H9 (cell line): ENCODE results near the gene SPTSSB. TPM values are rescaled to one million over a fixed set of nuclear protein-coding genes. Genes with fewer than 3 reads are reported as not detected.

Source experiments
- DNase-seq: peaks from one replicate; pipeline ENCODE4 v3.0.0-alpha.2; 2017
- H2AFZ ChIP-seq: one replicate; pipeline ENCODE4 v1.6.1; 2013; ENCODE audit warnings: mild to moderate bottlenecking, low read length, control low read depth, moderate library complexity
- H2AK5ac ChIP-seq: 2 replicates; pipeline ENCODE4 v1.6.1; 2013; ENCODE audit warnings: low read length, control low read depth, mixed read lengths; ENCODE audit not compliant: insufficient read length
- H2BK120ac ChIP-seq: one replicate; pipeline ENCODE4 v1.6.1; 2013; ENCODE audit warnings: low read depth, mild to moderate bottlenecking, low read length, control low read depth, inconsistent platforms; ENCODE audit not compliant: poor library complexity, severe bottlenecking
- H2BK12ac ChIP-seq: 2 replicates; pipeline ENCODE4 v1.6.1; 2013; ENCODE audit warnings: low read length, control low read depth, mixed read lengths, low read depth; ENCODE audit not compliant: insufficient read length
- H2BK15ac ChIP-seq: 2 replicates; pipeline ENCODE4 v1.6.1; 2013; ENCODE audit warnings: low read depth, low read length, control low read depth
- H2BK20ac ChIP-seq: one replicate; pipeline ENCODE4 v1.6.1; 2013; ENCODE audit warnings: low read depth, mild to moderate bottlenecking, low read length, control low read depth, inconsistent platforms; ENCODE audit not compliant: poor library complexity, severe bottlenecking
- H2BK5ac ChIP-seq: 2 replicates; pipeline ENCODE4 v1.6.1; 2013; ENCODE audit warnings: low read length, control low read depth, mixed read lengths; ENCODE audit not compliant: insufficient read length
- H3K14ac ChIP-seq: 2 replicates; pipeline ENCODE4 v1.6.1; 2013; ENCODE audit warnings: low read length, control low read depth; ENCODE audit not compliant: insufficient read depth
- H3K18ac ChIP-seq: 2 replicates; pipeline ENCODE4 v1.6.1; 2013; ENCODE audit warnings: low read depth, mild to moderate bottlenecking, mixed read lengths, low read length, control low read depth; ENCODE audit not compliant: insufficient read length
- H3K23ac ChIP-seq: 2 replicates; pipeline ENCODE4 v1.6.1; 2013; ENCODE audit warnings: low read length, control low read depth, mixed read lengths, low read depth; ENCODE audit not compliant: insufficient read length
- H3K23me2 ChIP-seq: 2 replicates; pipeline ENCODE4 v1.6.1; 2013; ENCODE audit warnings: low read depth, mild to moderate bottlenecking, mixed read lengths, low read length, control low read depth; ENCODE audit not compliant: insufficient read length, poor library complexity, severe bottlenecking
- H3K27ac ChIP-seq: 2 replicates; pipeline ENCODE4 v1.5.1; 2013; ENCODE audit warnings: low read length, control low read depth, mixed read lengths, low read depth; ENCODE audit not compliant: insufficient read length
- H3K27me3 ChIP-seq: 2 replicates; pipeline ENCODE4 v1.6.1; 2013; ENCODE audit warnings: low read length, control low read depth, inconsistent platforms; ENCODE audit not compliant: insufficient read depth
- H3K4ac ChIP-seq: 2 replicates; pipeline ENCODE4 v1.6.1; 2013; ENCODE audit warnings: low read depth, mild to moderate bottlenecking, control low read depth, inconsistent platforms, low read length, moderate library complexity
- H3K4me1 ChIP-seq: 2 replicates; pipeline ENCODE4 v1.6.1; 2013; ENCODE audit warnings: low read length, control low read depth, inconsistent platforms; ENCODE audit not compliant: insufficient read depth
- H3K4me2 ChIP-seq: 2 replicates; pipeline ENCODE4 v1.6.1; 2013; ENCODE audit warnings: low read length, control low read depth, mixed read lengths; ENCODE audit not compliant: insufficient read length, insufficient read depth
- H3K56ac ChIP-seq: 2 replicates; pipeline ENCODE4 v1.6.1; 2013; ENCODE audit warnings: low read depth, mild to moderate bottlenecking, mixed read lengths, low read length, control low read depth; ENCODE audit not compliant: insufficient read length
- H3K79me1 ChIP-seq: 2 replicates; pipeline ENCODE4 v1.6.1; 2013; ENCODE audit warnings: low read depth, mild to moderate bottlenecking, moderate library complexity, low read length, control low read depth, inconsistent platforms; ENCODE audit not compliant: insufficient read depth, poor library complexity, severe bottlenecking
- H3K79me2 ChIP-seq: 2 replicates; pipeline ENCODE4 v1.6.1; 2013; ENCODE audit warnings: low read length, control low read depth, inconsistent platforms; ENCODE audit not compliant: insufficient read depth
- H3K9ac ChIP-seq: 2 replicates; pipeline ENCODE4 v1.6.1; 2013; ENCODE audit warnings: low read length, control low read depth, mixed read lengths; ENCODE audit not compliant: insufficient read length; ENCODE audit errors: extremely low read depth
- H3K9me3 ChIP-seq: one replicate; pipeline ENCODE4 v1.6.1; 2013; ENCODE audit warnings: low read depth, low read length, inconsistent platforms; ENCODE audit not compliant: control insufficient read depth
- H3T11ph ChIP-seq: one replicate; pipeline ENCODE4 v1.6.1; 2013; ENCODE audit warnings: mild to moderate bottlenecking, low read length, control low read depth, inconsistent platforms
- H4K20me1 ChIP-seq: one replicate; pipeline ENCODE4 v1.6.1; 2013; ENCODE audit not compliant: control insufficient read depth, insufficient read length, insufficient read depth
- H4K5ac ChIP-seq: 2 replicates; pipeline ENCODE4 v1.6.1; 2013; ENCODE audit warnings: low read depth, mild to moderate bottlenecking, mixed read lengths, low read length, control low read depth; ENCODE audit not compliant: insufficient read length
- H4K8ac ChIP-seq: replicated peaks from 2 replicates; pipeline ENCODE4 v1.6.1; 2013; ENCODE audit warnings: low read length, control low read depth, mixed read lengths, low read depth; ENCODE audit not compliant: insufficient read length
- H4K91ac ChIP-seq: 2 replicates; pipeline ENCODE4 v1.6.1; 2013; ENCODE audit warnings: low read depth, mild to moderate bottlenecking, moderate library complexity, mixed read lengths, low read length, control low read depth; ENCODE audit not compliant: insufficient read length
- H3K27ac Mint-ChIP-seq, 3 experiments: 2 replicates in 2 of 3; 3 replicates in 1 of 3; pipeline ENCODE4 v1.8.0; 2020 to 2021; ENCODE audit warnings: mixed read lengths in 3 of 3, mild to moderate bottlenecking in 1 of 3, moderate library complexity in 1 of 3
- H3K27me3 Mint-ChIP-seq: 2 replicates; pipeline ENCODE4 v1.8.0; 2021; ENCODE audit warnings: low read depth, mild to moderate bottlenecking, moderate library complexity, mixed read lengths
- H3K36me3 Mint-ChIP-seq, 3 experiments: 2 replicates in 2 of 3; 3 replicates in 1 of 3; pipeline ENCODE4 v1.8.0; 2020 to 2021; ENCODE audit warnings: low read depth in 3 of 3, mixed read lengths in 3 of 3; ENCODE audit not compliant: insufficient read depth in 1 of 3
- H3K4me1 Mint-ChIP-seq, 2 experiments: 2 replicates each; pipeline ENCODE4 v1.8.0; 2020; ENCODE audit warnings: mixed read lengths in 2 of 2
- H3K4me3 Mint-ChIP-seq, 2 experiments: 2 replicates in 1 of 2; 3 replicates in 1 of 2; pipeline ENCODE4 v1.8.0; 2020 to 2021; ENCODE audit warnings: mild to moderate bottlenecking in 2 of 2, mixed read lengths in 2 of 2, moderate library complexity in 1 of 2
- H3K9me3 Mint-ChIP-seq, 2 experiments: 2 replicates in 1 of 2; 3 replicates in 1 of 2; pipeline ENCODE4 v1.8.0; 2020; ENCODE audit warnings: mild to moderate bottlenecking in 2 of 2, mixed read lengths in 2 of 2, moderate library complexity in 1 of 2
- WGBS: extraction: QIAGEN DNeasy Blood & Tissue Kit; methylation state at CpG from one replicate; pipeline ENCODE4 v1.1.7; 2013; ENCODE audit warnings: missing lambda C conversion rate, low lambda C conversion rate, mixed read lengths; ENCODE audit not compliant: insufficient read length; ENCODE audit errors: extremely low coverage; 5-methylcytosine and 5-hydroxymethylcytosine counted together
- total RNA-seq: library from RNA; stranded (reverse); gene quantifications from 2 replicates; pipeline ENCODE4 v1.2.1, GENCODE V29; 2021
- TF ChIP-seq, protein P1 (sequence below): fragments of 200-600 bp; sonication (generic); conservative IDR thresholded peaks from 3 replicates; pipeline ENCODE4 v1.8.0; 2021; ENCODE audit warnings: antibody characterized with exemption, mild to moderate bottlenecking

The SPTSSB gene
- total RNA-seq, 1 experiment from 2014 or later, result 3.5 TPM

DNA sequence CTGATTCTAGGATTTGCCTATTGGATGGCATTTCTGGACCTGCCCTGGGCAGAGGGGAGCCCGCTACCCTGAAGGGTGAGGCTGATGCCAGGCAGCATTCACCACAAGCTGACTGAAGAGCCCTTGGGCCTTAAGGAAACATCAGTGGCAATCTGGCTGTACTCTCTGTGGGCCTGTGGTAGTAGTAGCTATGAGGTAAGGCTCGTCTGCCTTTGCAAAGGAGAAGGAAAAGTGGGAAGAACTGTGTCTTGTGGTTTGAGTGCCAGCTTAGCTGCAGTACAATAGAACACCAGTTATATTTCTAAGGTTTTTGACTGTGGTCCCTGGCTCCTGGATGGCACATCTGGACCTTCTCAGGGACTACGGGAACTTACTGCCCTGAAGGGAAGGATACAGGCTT, 51.5 kb downstream of the SPTSSB start:
- no peaks in the 10 kb centered on the region for H3K9me3 Mint-ChIP-seq
- no peak overlapping the region for H2BK12ac ChIP-seq
- H4K8ac ChIP-seq, result no peak overlapping the region
- H3K79me2 ChIP-seq, result no peaks in the 10 kb centered on the region
- no peak overlapping the region for H3K56ac ChIP-seq
- no peak overlapping the region for H3K9ac ChIP-seq
- H3K79me1 ChIP-seq, result no peaks in the 10 kb centered on the region
- no peaks in the 10 kb centered on the region for H3K4me1 Mint-ChIP-seq
- no peak overlapping the region for H2BK20ac ChIP-seq
- H3K27me3 ChIP-seq, result no peaks in the 10 kb centered on the region
- no peak overlapping the region for H2AFZ ChIP-seq
- H3K27me3 Mint-ChIP-seq, result no peaks in the 10 kb centered on the region
- H3K18ac ChIP-seq, result no peak overlapping the region
- H2BK15ac ChIP-seq, result no peak overlapping the region
- H3K4me1 ChIP-seq, result no peaks in the 10 kb centered on the region
- H3K27ac ChIP-seq, result no peak overlapping the region
- no peaks in the 10 kb centered on the region for H3K23me2 ChIP-seq
- peak overlapping the region in 1 of 3 experiments; percentile 86; a peak in 2 of 7 replicates for H3K27ac Mint-ChIP-seq
- no peak overlapping the region for H3K14ac ChIP-seq
- H2BK5ac ChIP-seq, result no peak overlapping the region
- DNase-seq, result no peak
- no peak overlapping the region for H4K5ac ChIP-seq
- no peak overlapping the region for H3K4me3 Mint-ChIP-seq
- H4K91ac ChIP-seq, result no peak overlapping the region
- no peak overlapping the region for H2BK120ac ChIP-seq
- TF ChIP-seq, protein P1, sequence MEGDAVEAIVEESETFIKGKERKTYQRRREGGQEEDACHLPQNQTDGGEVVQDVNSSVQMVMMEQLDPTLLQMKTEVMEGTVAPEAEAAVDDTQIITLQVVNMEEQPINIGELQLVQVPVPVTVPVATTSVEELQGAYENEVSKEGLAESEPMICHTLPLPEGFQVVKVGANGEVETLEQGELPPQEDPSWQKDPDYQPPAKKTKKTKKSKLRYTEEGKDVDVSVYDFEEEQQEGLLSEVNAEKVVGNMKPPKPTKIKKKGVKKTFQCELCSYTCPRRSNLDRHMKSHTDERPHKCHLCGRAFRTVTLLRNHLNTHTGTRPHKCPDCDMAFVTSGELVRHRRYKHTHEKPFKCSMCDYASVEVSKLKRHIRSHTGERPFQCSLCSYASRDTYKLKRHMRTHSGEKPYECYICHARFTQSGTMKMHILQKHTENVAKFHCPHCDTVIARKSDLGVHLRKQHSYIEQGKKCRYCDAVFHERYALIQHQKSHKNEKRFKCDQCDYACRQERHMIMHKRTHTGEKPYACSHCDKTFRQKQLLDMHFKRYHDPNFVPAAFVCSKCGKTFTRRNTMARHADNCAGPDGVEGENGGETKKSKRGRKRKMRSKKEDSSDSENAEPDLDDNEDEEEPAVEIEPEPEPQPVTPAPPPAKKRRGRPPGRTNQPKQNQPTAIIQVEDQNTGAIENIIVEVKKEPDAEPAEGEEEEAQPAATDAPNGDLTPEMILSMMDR, result no peak
- no peak overlapping the region for H2AK5ac ChIP-seq
- H3K4me2 ChIP-seq, result no peak overlapping the region
- no peak overlapping the region for H3T11ph ChIP-seq
- H3K23ac ChIP-seq, result no peak overlapping the region
- H3K9me3 ChIP-seq, result no peaks in the 10 kb centered on the region
- no peak overlapping the region for H3K4ac ChIP-seq
- no peaks in the 10 kb centered on the region for H4K20me1 ChIP-seq
- H3K36me3 Mint-ChIP-seq, result no peaks in the 10 kb centered on the region
- WGBS, result no CpG with 5 or more reads among the region's 3 CpGs
